ENCODE results near the gene CA7.
A peak's percentile ranks its signal among the peaks of the same experiment; 100 is the strongest.

CA7 gene

DNA sequence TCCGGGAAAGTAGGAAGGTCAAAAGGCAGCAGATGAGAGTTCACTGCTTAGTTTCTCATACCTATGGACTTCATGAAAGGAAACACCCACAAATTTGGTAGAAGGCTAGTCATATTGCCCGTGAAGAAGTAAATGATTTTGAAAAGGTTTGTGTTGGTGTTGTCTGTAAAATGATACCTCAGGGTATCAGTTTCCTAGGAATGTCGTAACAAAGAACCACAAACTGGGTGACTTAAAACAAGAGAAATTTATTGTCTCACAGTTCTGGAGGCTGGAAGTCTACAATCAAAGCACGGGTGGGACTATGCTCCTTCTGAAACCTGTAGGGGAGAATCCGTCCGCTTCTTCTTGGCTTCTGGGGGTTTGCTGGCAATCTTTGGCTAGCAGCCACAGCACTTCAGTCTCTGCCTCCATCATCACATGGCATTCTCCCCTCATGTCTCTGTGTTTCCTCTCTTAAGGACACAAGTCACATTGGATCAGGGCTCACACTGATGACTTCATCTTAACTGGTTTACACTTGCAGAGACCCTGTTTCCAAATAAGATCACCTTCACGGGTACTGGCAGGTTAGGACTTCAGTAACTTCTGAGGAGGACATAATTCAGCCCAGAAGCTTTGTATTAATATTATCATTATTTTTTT lies 11.4 kb upstream of the CA7 start:
- peaks cover 5% of the 10 kb centered on the region; the same call in 1 of the 2 replicates for H3K4me1 ChIP-seq (ENCODE audit: control insufficient read depth, insufficient read depth, low read length)
- ChIA-PET POLR2A (interaction anchor here (3.4 kb wide), 1 partner anchor 35 kb away, joined by 20 read pairs; no protein-coding TSS in a partner anchor), CTCF (interaction anchor here (0.6 to 3.8 kb wide), 5 partner anchors 10 to 48 kb away, joined by 4 to 21 read pairs (median 5); no protein-coding TSS in a partner anchor)
- H3K36me3 ChIP-seq (ENCODE audit: control insufficient read depth in 2 of 2, insufficient read depth in 1 of 2, low read length in 2 of 2), result peaks cover 11 to 16% of the 10 kb centered on the region in 2 experiments; a peak in 2 of 3 replicates
- H3K9me3 ChIP-seq (ENCODE audit: control insufficient read depth, insufficient read depth, low read depth, low read length), result no peaks in the 10 kb centered on the region
- no peak overlapping the region for H3K4me3 ChIP-seq (ENCODE audit: low read depth, low read length)
- no peak overlapping the region for H3K27ac ChIP-seq (ENCODE audit: extremely low read depth, low read depth, low read length)
- TF ChIP-seq ZNF549 (tag by site-specific recombination; IDR thresholded peaks at IDR 0.05), result no peak
- TF ChIP-seq, protein P1, sequence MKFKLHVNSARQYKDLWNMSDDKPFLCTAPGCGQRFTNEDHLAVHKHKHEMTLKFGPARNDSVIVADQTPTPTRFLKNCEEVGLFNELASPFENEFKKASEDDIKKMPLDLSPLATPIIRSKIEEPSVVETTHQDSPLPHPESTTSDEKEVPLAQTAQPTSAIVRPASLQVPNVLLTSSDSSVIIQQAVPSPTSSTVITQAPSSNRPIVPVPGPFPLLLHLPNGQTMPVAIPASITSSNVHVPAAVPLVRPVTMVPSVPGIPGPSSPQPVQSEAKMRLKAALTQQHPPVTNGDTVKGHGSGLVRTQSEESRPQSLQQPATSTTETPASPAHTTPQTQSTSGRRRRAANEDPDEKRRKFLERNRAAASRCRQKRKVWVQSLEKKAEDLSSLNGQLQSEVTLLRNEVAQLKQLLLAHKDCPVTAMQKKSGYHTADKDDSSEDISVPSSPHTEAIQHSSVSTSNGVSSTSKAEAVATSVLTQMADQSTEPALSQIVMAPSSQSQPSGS (tag by site-specific recombination; IDR thresholded peaks at IDR 0.05; ENCODE audit: low read depth), result peak; percentile 6; the same call in 1 of the 2 replicates
- TF ChIP-seq ZBTB17 (tag by site-specific recombination; IDR thresholded peaks at IDR 0.05), result peak; percentile 46; the same call in 1 of the 2 replicates
- peak; percentile 3; the same call in 1 of the 2 replicates for TF ChIP-seq PRDM1 (tag by site-specific recombination; IDR thresholded peaks at IDR 0.05)
- TF ChIP-seq ZNF660 (tag by site-specific recombination; IDR thresholded peaks at IDR 0.05), result 0 out of 2 replicates have a peak, but pooled peaks have one; percentile 62
- TF ChIP-seq ZNF19 (tag by site-specific recombination; IDR thresholded peaks at IDR 0.05; ENCODE audit: low read depth), result no peak
- peak; percentile 59 for TF ChIP-seq ZNF366 (tag by site-specific recombination; conservative IDR thresholded peaks at IDR 0.05)
- TF ChIP-seq, protein P2, sequence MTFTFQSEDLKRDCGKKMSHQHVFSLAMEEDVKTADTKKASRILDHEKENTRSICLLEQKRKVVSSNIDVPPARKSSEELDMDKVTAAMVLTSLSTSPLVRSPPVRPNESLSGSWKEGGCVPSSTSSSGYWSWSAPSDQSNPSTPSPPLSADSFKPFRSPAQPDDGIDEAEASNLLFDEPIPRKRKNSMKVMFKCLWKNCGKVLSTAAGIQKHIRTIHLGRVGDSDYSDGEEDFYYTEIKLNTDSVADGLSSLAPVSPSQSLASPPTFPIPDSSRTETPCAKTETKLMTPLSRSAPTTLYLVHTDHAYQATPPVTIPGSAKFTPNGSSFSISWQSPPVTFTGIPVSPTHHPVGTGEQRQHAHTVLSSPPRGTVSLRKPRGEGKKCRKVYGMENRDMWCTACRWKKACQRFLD (tag by site-specific recombination; IDR thresholded peaks at IDR 0.05), result no peak
- peak; percentile 66; the same call in 1 of the 2 replicates for TF ChIP-seq ZFP69B (tag by site-specific recombination; IDR thresholded peaks at IDR 0.05)
- TF ChIP-seq ZNF629 (tag by site-specific recombination; IDR thresholded peaks at IDR 0.05), result peak; percentile 73
- TF ChIP-seq ZNF10 (tag by site-specific recombination; IDR thresholded peaks at IDR 0.05), result peak; percentile 16; the same call in 1 of the 2 replicates
- peak; percentile 54 for TF ChIP-seq SP7 (tag by site-specific recombination; IDR thresholded peaks at IDR 0.05)
- TF ChIP-seq, protein P3, sequence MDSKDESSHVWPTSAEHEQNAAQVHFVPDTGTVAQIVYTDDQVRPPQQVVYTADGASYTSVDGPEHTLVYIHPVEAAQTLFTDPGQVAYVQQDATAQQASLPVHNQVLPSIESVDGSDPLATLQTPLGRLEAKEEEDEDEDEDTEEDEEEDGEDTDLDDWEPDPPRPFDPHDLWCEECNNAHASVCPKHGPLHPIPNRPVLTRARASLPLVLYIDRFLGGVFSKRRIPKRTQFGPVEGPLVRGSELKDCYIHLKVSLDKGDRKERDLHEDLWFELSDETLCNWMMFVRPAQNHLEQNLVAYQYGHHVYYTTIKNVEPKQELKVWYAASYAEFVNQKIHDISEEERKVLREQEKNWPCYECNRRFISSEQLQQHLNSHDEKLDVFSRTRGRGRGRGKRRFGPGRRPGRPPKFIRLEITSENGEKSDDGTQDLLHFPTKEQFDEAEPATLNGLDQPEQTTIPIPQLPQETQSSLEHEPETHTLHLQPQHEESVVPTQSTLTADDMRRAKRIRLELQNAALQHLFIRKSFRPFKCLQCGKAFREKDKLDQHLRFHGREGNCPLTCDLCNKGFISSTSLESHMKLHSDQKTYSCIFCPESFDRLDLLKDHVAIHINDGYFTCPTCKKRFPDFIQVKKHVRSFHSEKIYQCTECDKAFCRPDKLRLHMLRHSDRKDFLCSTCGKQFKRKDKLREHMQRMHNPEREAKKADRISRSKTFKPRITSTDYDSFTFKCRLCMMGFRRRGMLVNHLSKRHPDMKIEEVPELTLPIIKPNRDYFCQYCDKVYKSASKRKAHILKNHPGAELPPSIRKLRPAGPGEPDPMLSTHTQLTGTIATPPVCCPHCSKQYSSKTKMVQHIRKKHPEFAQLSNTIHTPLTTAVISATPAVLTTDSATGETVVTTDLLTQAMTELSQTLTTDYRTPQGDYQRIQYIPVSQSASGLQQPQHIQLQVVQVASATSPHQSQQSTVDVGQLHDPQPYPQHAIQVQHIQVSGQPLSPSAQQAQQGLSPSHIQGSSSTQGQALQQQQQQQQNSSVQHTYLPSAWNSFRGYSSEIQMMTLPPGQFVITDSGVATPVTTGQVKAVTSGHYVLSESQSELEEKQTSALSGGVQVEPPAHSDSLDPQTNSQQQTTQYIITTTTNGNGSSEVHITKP (tag by site-specific recombination; IDR thresholded peaks at IDR 0.05), result peak; percentile 78
- TF ChIP-seq, protein P4, sequence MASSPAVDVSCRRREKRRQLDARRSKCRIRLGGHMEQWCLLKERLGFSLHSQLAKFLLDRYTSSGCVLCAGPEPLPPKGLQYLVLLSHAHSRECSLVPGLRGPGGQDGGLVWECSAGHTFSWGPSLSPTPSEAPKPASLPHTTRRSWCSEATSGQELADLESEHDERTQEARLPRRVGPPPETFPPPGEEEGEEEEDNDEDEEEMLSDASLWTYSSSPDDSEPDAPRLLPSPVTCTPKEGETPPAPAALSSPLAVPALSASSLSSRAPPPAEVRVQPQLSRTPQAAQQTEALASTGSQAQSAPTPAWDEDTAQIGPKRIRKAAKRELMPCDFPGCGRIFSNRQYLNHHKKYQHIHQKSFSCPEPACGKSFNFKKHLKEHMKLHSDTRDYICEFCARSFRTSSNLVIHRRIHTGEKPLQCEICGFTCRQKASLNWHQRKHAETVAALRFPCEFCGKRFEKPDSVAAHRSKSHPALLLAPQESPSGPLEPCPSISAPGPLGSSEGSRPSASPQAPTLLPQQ (tag by site-specific recombination; IDR thresholded peaks at IDR 0.05), result peak; percentile 95
- 0 out of 2 replicates have a peak, but pooled peaks have one; percentile 24 for TF ChIP-seq ZNF76 (tag by site-specific recombination; IDR thresholded peaks at IDR 0.05; ENCODE audit: borderline replicate concordance, low read depth)
- TF ChIP-seq, protein P5, sequence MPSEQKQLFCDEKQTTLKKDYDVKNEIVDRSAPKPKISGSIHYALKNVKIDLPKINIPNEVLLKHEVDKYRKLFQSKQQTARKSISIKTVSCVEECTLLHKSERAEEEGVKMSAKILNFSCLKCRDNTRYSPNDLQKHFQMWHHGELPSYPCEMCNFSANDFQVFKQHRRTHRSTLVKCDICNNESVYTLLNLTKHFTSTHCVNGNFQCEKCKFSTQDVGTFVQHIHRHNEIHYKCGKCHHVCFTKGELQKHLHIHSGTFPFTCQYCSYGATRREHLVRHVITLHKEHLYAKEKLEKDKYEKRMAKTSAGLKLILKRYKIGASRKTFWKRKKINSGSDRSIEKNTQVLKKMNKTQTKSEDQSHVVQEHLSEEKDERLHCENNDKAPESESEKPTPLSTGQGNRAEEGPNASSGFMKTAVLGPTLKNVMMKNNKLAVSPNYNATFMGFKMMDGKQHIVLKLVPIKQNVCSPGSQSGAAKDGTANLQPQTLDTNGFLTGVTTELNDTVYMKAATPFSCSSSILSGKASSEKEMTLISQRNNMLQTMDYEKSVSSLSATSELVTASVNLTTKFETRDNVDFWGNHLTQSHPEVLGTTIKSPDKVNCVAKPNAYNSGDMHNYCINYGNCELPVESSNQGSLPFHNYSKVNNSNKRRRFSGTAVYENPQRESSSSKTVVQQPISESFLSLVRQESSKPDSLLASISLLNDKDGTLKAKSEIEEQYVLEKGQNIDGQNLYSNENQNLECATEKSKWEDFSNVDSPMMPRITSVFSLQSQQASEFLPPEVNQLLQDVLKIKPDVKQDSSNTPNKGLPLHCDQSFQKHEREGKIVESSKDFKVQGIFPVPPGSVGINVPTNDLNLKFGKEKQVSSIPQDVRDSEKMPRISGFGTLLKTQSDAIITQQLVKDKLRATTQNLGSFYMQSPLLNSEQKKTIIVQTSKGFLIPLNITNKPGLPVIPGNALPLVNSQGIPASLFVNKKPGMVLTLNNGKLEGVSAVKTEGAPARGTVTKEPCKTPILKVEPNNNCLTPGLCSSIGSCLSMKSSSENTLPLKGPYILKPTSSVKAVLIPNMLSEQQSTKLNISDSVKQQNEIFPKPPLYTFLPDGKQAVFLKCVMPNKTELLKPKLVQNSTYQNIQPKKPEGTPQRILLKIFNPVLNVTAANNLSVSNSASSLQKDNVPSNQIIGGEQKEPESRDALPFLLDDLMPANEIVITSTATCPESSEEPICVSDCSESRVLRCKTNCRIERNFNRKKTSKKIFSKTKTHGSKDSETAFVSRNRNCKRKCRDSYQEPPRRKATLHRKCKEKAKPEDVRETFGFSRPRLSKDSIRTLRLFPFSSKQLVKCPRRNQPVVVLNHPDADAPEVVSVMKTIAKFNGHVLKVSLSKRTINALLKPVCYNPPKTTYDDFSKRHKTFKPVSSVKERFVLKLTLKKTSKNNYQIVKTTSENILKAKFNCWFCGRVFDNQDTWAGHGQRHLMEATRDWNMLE (tag by site-specific recombination; conservative IDR thresholded peaks at IDR 0.05; ENCODE audit: low read depth), result 0 out of 2 replicates have a peak, but pooled peaks have one; percentile 25
- peak; percentile 93 for TF ChIP-seq ZNF335 (tag by site-specific recombination; conservative IDR thresholded peaks at IDR 0.05)
- no peak for TF ChIP-seq ZBTB21 (tag by site-specific recombination; IDR thresholded peaks at IDR 0.05)
- TF ChIP-seq ZNF561 (tag by site-specific recombination; IDR thresholded peaks at IDR 0.05; ENCODE audit: borderline replicate concordance), result 0 out of 2 replicates have a peak, but pooled peaks have one; percentile 29
- no peak for TF ChIP-seq ZNF121 (tag by site-specific recombination; IDR thresholded peaks at IDR 0.05)
- peak; percentile 42; the same call in 1 of the 2 replicates for TF ChIP-seq ZXDB (tag by site-specific recombination; IDR thresholded peaks at IDR 0.05)
- peak; percentile 35; the same call in 1 of the 2 replicates for TF ChIP-seq ZNF394 (tag by site-specific recombination; IDR thresholded peaks at IDR 0.05; ENCODE audit: borderline replicate concordance)

All from HEK293 (cell line).